T-cell (primary cell): ENCODE data around the gene RBM15. TPM values are rescaled to one million over a fixed set of nuclear protein-coding genes. Genes with fewer than 3 reads are reported as not detected.
A peak's percentile ranks its signal among the peaks of the same experiment; 100 is the strongest.

Source experiments
- ATAC-seq, 4 experiments: fragments of 200-7000 bp in 3 of 4; fragments of 150-1000 bp in 1 of 4; cut with Tn5 transposase; replicated peaks in 1 of 4; 1 replicate in 3 of 4; 2 replicates in 1 of 4; pipeline ENCODE4 v1.10.0; 2021; ENCODE audit warnings: moderate library complexity in 3 of 4, mild to moderate bottlenecking in 2 of 4, moderate number of reproducible peaks in 1 of 4
- CTCF ChIA-PET, 2 donors: fragments of 300-600 bp; sonication (Branson Sonifier 250); formaldehyde crosslinking; loops; one replicate each; lab custom pipeline; 2022; ENCODE audit warnings: antibody characterized with exemption in 2 of 2; lab: Charles Lee
- POLR2A ChIA-PET, 2 donors: fragments of 300-600 bp; sonication (Branson Sonifier 250); formaldehyde crosslinking; loops; one replicate each; lab custom pipeline; 2022; ENCODE audit warnings: antibody characterized with exemption in 2 of 2; lab: Charles Lee
- DNase-seq, 35 experiments: peaks; one replicate each; pipeline versions ENCODE4 v3.0.0 to v3.0.0-alpha.2; 2013 to 2023
- H3K27ac ChIP-seq: one replicate; pipeline ENCODE4 v1.5.1; 2013; ENCODE audit warnings: low read length
- H3K27me3 ChIP-seq, 2 experiments: replicated peaks in 1 of 2; 1 replicate in 1 of 2; 2 replicates in 1 of 2; pipeline versions ENCODE4 v1.6.1 to v1.7.0; 2013; ENCODE audit warnings: low read length in 1 of 2, mixed read lengths in 1 of 2; ENCODE audit not compliant: control insufficient read depth in 2 of 2, insufficient read depth in 2 of 2; ENCODE audit errors: extremely low read depth in 1 of 2
- H3K36me3 ChIP-seq, 2 donors: 1 replicate in 1 of 2; 2 replicates in 1 of 2; pipeline versions ENCODE4 v1.6.1 to v1.7.0; 2013; ENCODE audit warnings: low read length in 1 of 2; ENCODE audit not compliant: control insufficient read depth in 2 of 2, insufficient read depth in 1 of 2; ENCODE audit errors: extremely low read depth in 1 of 2
- H3K4me1 ChIP-seq, 2 experiments: 1 replicate in 1 of 2; 2 replicates in 1 of 2; pipeline versions ENCODE4 v1.6.1 to v1.7.0; 2013; ENCODE audit warnings: low read length in 2 of 2, mixed read lengths in 1 of 2; ENCODE audit not compliant: insufficient read depth in 2 of 2, control insufficient read depth in 1 of 2; ENCODE audit errors: extremely low read depth in 1 of 2
- H3K4me3 ChIP-seq, 2 donors: 1 replicate in 1 of 2; 2 replicates in 1 of 2; pipeline versions ENCODE4 v1.5.1 to v1.7.0; 2013; ENCODE audit warnings: mild to moderate bottlenecking in 2 of 2, low read length in 1 of 2, moderate library complexity in 1 of 2; ENCODE audit not compliant: control insufficient read depth in 1 of 2; ENCODE audit errors: extremely low read depth in 1 of 2
- H3K9me3 ChIP-seq: 2 replicates; pipeline ENCODE4 v1.7.0; 2013
- H3K27ac Mint-ChIP-seq, 2 donors: one replicate each; pipeline ENCODE4 v1.8.0; 2020 to 2021; ENCODE audit warnings: mild to moderate bottlenecking in 2 of 2, mixed read lengths in 2 of 2
- H3K27me3 Mint-ChIP-seq, 2 donors: one replicate each; pipeline ENCODE4 v1.8.0; 2021 to 2022; ENCODE audit warnings: mixed read lengths in 2 of 2
- H3K36me3 Mint-ChIP-seq: one replicate; pipeline ENCODE4 v1.8.0; 2021; ENCODE audit warnings: mixed read lengths
- H3K4me1 Mint-ChIP-seq, 3 donors: one replicate each; pipeline ENCODE4 v1.8.0; 2020 to 2022; ENCODE audit warnings: mixed read lengths in 3 of 3, mild to moderate bottlenecking in 1 of 3
- H3K4me3 Mint-ChIP-seq, 3 donors: one replicate each; pipeline ENCODE4 v1.8.0; 2020 to 2022; ENCODE audit warnings: mild to moderate bottlenecking in 3 of 3, mixed read lengths in 3 of 3, moderate library complexity in 3 of 3
- H3K9me3 Mint-ChIP-seq, 3 donors: one replicate each; pipeline ENCODE4 v1.8.0; 2020 to 2022; ENCODE audit warnings: mixed read lengths in 3 of 3
- WGBS: methylation state at CpG from one replicate; pipeline ENCODE4 v1.1.5; 2013; ENCODE audit warnings: missing lambda C conversion rate; ENCODE audit not compliant: insufficient coverage; 5-methylcytosine and 5-hydroxymethylcytosine counted together
- total RNA-seq, 35 experiments: library from RNA in 6 of 35; stranded (reverse) in 6 of 35; fragments of 120-200 nt in 1 of 35; gene quantifications; one replicate each; pipeline versions ENCODE4 v1.2.1 to v1.2.4 and lab custom pipeline; 2013 to 2026

Gene RBM15
- total RNA-seq, 5 donors from 2014 or later (not counting 1 experiment from before 2014, with no cell fraction given) = 41.1 to 46.0 (median 43.7) TPM

- Histone ChIP-seq H3K36me3 (peaks cover 0 to 23% of the 10 kb centered on the region in 2 donors), H3K27ac (no peak overlapping the region), H3K27me3 (no peaks in the 10 kb centered on the region), H3K9me3 (no peaks in the 10 kb centered on the region), H3K4me1 (peaks cover 19 to 40% of the 10 kb centered on the region in 2 experiments), H3K4me3 (no peak overlapping the region)
- H3K9me3 Mint-ChIP-seq = no peaks in the 10 kb centered on the region
- ChIA-PET POLR2A (interaction anchor here (1.0 to 1.5 kb wide), 3 partner anchors 9 to 11 kb away, joined by 3 to 5 read pairs (median 3); partner anchors contain the start of gene RBM15 (in 2 of the 2)), CTCF (interaction anchor here (0.6 to 1.8 kb wide), 6 partner anchors 9 to 637 kb away, joined by 3 to 7 read pairs (median 4); partner anchors contain the start of gene RBM15 (in 1 of the 2))
- DNase-seq (no peak), ATAC-seq (no peak)
- peak overlapping the region in 1 of 3 donors; percentile 45 for H3K4me3 Mint-ChIP-seq
- no peaks in the 10 kb centered on the region for H3K27me3 Mint-ChIP-seq
- H3K36me3 Mint-ChIP-seq = peaks cover 37% of the 10 kb centered on the region
- H3K27ac Mint-ChIP-seq = no peak overlapping the region
- H3K4me1 Mint-ChIP-seq = peaks cover 81 to 86% (median 82%) of the 10 kb centered on the region in 3 donors
Observed at GRCh38 chr1:110348771-110349170, 9.6 kb downstream of the RBM15 start.

- no peak for ATAC-seq
- Histone ChIP-seq H3K36me3 (peaks cover 0 to 20% of the 10 kb centered on the region in 2 donors), H3K9me3 (no peaks in the 10 kb centered on the region), H3K27me3 (no peaks in the 10 kb centered on the region), H3K27ac (no peak overlapping the region), H3K4me1 (peaks cover 19 to 26% of the 10 kb centered on the region in 2 experiments), H3K4me3 (no peak overlapping the region)
- no peaks in the 10 kb centered on the region for H3K27me3 Mint-ChIP-seq
- H3K9me3 Mint-ChIP-seq = no peaks in the 10 kb centered on the region
- POLR2A ChIA-PET = interaction anchor here in 1 of 2 donors (0.6 kb wide), 1 partner anchor 269 kb away, joined by 6 read pairs; no protein-coding TSS in a partner anchor
- peaks cover 72 to 80% (median 74%) of the 10 kb centered on the region in 3 donors for H3K4me1 Mint-ChIP-seq
- DNase-seq = no peak
- peaks cover 33% of the 10 kb centered on the region for H3K36me3 Mint-ChIP-seq
- no CpG with 5 or more reads among the region's 2 CpGs for WGBS
- H3K27ac Mint-ChIP-seq = no peak overlapping the region
- CTCF ChIA-PET = interaction anchor here in 1 of 2 donors (1.1 to 1.6 kb wide), 2 partner anchors 8 to 12 kb away, joined by 3 to 4 read pairs; partner anchors contain the start of gene RBM15
- H3K4me3 Mint-ChIP-seq = peak overlapping the region in 1 of 3 donors; percentile 20
Observed at GRCh38 chr1:110350360-110350759, 11.2 kb downstream of the RBM15 start.

- Histone ChIP-seq H3K9me3 (no peaks in the 10 kb centered on the region), H3K27ac (no peak overlapping the region), H3K27me3 (no peaks in the 10 kb centered on the region), H3K4me3 (no peak overlapping the region), H3K4me1 (peaks cover 0 to 8% of the 10 kb centered on the region in 2 experiments), H3K36me3 (peaks cover 3 to 14% of the 10 kb centered on the region in 2 donors)
- DNase-seq (no peak), ATAC-seq (no peak)
- POLR2A ChIA-PET = interaction anchor here in 1 of 2 donors (0.7 kb wide), 2 partner anchors 19 to 135 kb away, joined by 5 to 10 read pairs; no protein-coding TSS in a partner anchor
- H3K4me3 Mint-ChIP-seq = no peak overlapping the region
- no peaks in the 10 kb centered on the region for H3K9me3 Mint-ChIP-seq
- H3K4me1 Mint-ChIP-seq = peaks cover 31 to 48% (median 44%) of the 10 kb centered on the region in 3 donors
- no CpG with 5 or more reads among the region's 1 CpG for WGBS
- H3K27ac Mint-ChIP-seq = no peak overlapping the region
- H3K27me3 Mint-ChIP-seq = no peaks in the 10 kb centered on the region
- CTCF ChIA-PET = no interaction called here
- peaks cover 20% of the 10 kb centered on the region for H3K36me3 Mint-ChIP-seq
Observed at GRCh38 chr1:110355321-110355720, 16.1 kb downstream of the RBM15 start.

- Histone ChIP-seq H3K4me1 (no peaks in the 10 kb centered on the region), H3K9me3 (no peaks in the 10 kb centered on the region), H3K4me3 (no peak overlapping the region), H3K27me3 (no peaks in the 10 kb centered on the region), H3K27ac (no peak overlapping the region), H3K36me3 (peaks cover 3 to 17% of the 10 kb centered on the region in 2 donors)
- ATAC-seq (no peak), DNase-seq (no peak)
- CTCF ChIA-PET = no interaction called here
- H3K9me3 Mint-ChIP-seq = no peaks in the 10 kb centered on the region
- no peak overlapping the region for H3K4me3 Mint-ChIP-seq
- H3K36me3 Mint-ChIP-seq = peaks cover 25% of the 10 kb centered on the region
- POLR2A ChIA-PET = no interaction called here
- H3K27me3 Mint-ChIP-seq = no peaks in the 10 kb centered on the region
- no peak overlapping the region for H3K27ac Mint-ChIP-seq
- WGBS = 86% methylated on average over 1 of the region's 2 CpGs
- peaks cover 20 to 42% (median 33%) of the 10 kb centered on the region in 3 donors for H3K4me1 Mint-ChIP-seq
Observed at GRCh38 chr1:110356379-110356778, 17.2 kb downstream of the RBM15 start.

DNA sequence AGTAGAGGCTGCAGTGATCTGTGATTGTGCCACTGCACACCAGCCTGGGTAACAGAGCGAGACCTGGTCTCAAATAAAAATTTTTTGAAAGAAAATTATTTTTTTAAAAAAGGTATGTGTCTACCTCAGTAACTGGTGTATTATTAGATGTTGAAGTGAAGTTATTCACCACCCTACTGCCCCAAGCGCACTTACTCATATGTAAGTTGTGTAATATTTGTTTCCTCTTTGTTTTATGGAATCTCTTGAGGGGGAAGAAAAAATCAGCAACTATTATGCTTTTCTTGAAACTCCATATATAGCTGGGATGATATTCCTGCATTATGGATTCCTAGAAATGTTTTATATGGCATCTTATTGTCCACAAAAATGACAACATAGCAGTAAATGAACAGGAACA is 21.3 kb downstream of the RBM15 start:
- H3K27ac ChIP-seq = no peak overlapping the region
- no peak overlapping the region for H3K27ac Mint-ChIP-seq
- no peak overlapping the region for H3K4me3 ChIP-seq
- no CpG with 5 or more reads among the region's 2 CpGs for WGBS
- H3K9me3 ChIP-seq = no peaks in the 10 kb centered on the region
- no peaks in the 10 kb centered on the region for H3K4me1 ChIP-seq
- H3K27me3 ChIP-seq = no peaks in the 10 kb centered on the region
- DNase-seq (no peak), ATAC-seq (no peak)
- H3K4me1 Mint-ChIP-seq = peaks cover 4 to 21% (median 17%) of the 10 kb centered on the region in 3 donors
- ChIA-PET POLR2A (interaction anchor here in 1 of 2 donors (0.6 kb wide), 1 partner anchor 1327 kb away, joined by 5 read pairs; no protein-coding TSS in a partner anchor), CTCF (interaction anchor here in 1 of 2 donors (0.6 kb wide), 1 partner anchor 763 kb away, joined by 4 read pairs; no protein-coding TSS in a partner anchor)
- H3K4me3 Mint-ChIP-seq = no peak overlapping the region
- no peaks in the 10 kb centered on the region for H3K9me3 Mint-ChIP-seq
- H3K36me3 ChIP-seq = peaks cover 9 to 23% of the 10 kb centered on the region in 2 donors
- peaks cover 38% of the 10 kb centered on the region for H3K36me3 Mint-ChIP-seq
- no peaks in the 10 kb centered on the region for H3K27me3 Mint-ChIP-seq

DNA sequence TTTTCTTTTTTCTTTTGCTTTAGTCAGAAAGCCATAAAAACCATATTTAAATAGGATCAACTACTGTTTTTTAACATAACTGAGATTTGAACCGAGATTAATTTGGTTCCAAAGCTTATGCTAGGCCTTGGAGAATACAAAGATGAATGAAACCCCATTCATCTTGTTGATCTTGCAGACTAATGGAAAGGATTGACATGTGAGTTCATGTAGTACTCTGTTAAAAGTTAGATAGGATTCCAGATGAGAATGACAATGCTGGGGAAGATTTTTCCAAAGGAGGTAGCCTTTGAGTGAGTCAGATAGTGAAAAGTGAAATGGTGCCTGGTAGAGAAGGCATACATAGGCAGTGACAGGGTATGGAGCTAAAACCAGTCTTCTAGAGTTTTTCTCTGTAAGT is 22.7 kb downstream of the RBM15 start:
- POLR2A ChIA-PET = no interaction called here

More for the DNA sequence above, 22.7 kb downstream of the RBM15 start:
- H3K36me3 Mint-ChIP-seq = peaks cover 31% of the 10 kb centered on the region
- no peak overlapping the region for H3K4me3 Mint-ChIP-seq
- no peak overlapping the region for H3K4me3 ChIP-seq
- no CpG with 5 or more reads among the region's 1 CpG for WGBS
- no peaks in the 10 kb centered on the region for H3K4me1 ChIP-seq
- no peaks in the 10 kb centered on the region for H3K27me3 Mint-ChIP-seq
- DNase-seq = no peak
- CTCF ChIA-PET = interaction anchor here in 1 of 2 donors (0.7 kb wide), 1 partner anchor 779 kb away, joined by 3 read pairs; no protein-coding TSS in a partner anchor
- H3K4me1 Mint-ChIP-seq = peaks cover 4 to 10% (median 6%) of the 10 kb centered on the region in 3 donors
- H3K27ac ChIP-seq = no peak overlapping the region
- H3K27ac Mint-ChIP-seq = no peak overlapping the region
- H3K9me3 Mint-ChIP-seq = no peaks in the 10 kb centered on the region
- no peaks in the 10 kb centered on the region for H3K27me3 ChIP-seq
- H3K36me3 ChIP-seq = peaks cover 9 to 19% of the 10 kb centered on the region in 2 donors
- no peaks in the 10 kb centered on the region for H3K9me3 ChIP-seq
- ATAC-seq = no peak
